Left ventricle myocardium inferior (tissue), 1 donor: ENCODE data around the gene CPSF3. TPM values are rescaled to one million over a fixed set of nuclear protein-coding genes. Genes with fewer than 3 reads are reported as not detected.

Experiments
- DNase-seq: peaks from one replicate; pipeline ENCODE4 v3.0.0-alpha.2; 2020
- H3K27ac ChIP-seq: fragments of 200-600 bp; replicated peaks from 2 replicates; pipeline ENCODE4 v1.8.0; 2021
- H3K27me3 ChIP-seq: fragments of 200-600 bp; 2 replicates; pipeline ENCODE4 v1.8.0; 2021; ENCODE audit warnings: low read depth
- H3K36me3 ChIP-seq: fragments of 200-600 bp; 2 replicates; pipeline ENCODE4 v1.8.0; 2021
- H3K4me1 ChIP-seq: fragments of 200-600 bp; 2 replicates; pipeline ENCODE4 v1.8.0; 2021
- H3K4me3 ChIP-seq: fragments of 200-600 bp; 2 replicates; pipeline ENCODE4 v1.8.0; 2021; ENCODE audit warnings: mild to moderate bottlenecking, moderate library complexity
- H3K9me3 ChIP-seq: fragments of 200-600 bp; replicated peaks from 2 replicates; pipeline ENCODE4 v1.8.0; 2021
- CTCF ChIP-seq: fragments of 200-600 bp; IDR thresholded peaks from 2 replicates; pipeline ENCODE4 v1.8.0; 2021; ENCODE audit warnings: antibody characterized with exemption, mild to moderate bottlenecking, borderline replicate concordance
- intact Hi-C: fragments of 100-400 bp; cut with micrococcal nuclease; formaldehyde crosslinking; loops from one replicate; pipeline ENCODE4 v1.11.0; 2022
- total RNA-seq: library from RNA; stranded (reverse); fragmentation: NEBNext Ultra II Directional; extraction: Animal tissue kit (Norgen Biotek cat#: 25700); gene quantifications from one replicate; pipeline ENCODE4 v1.2.1, GENCODE V29; 2021
- donor health status: DM: no; HTN: yes; CAD: no; lungs with severe emphysema.

CPSF3 gene
- total RNA-seq, 1 donor from 2014 or later = 15.6 TPM

DNA sequence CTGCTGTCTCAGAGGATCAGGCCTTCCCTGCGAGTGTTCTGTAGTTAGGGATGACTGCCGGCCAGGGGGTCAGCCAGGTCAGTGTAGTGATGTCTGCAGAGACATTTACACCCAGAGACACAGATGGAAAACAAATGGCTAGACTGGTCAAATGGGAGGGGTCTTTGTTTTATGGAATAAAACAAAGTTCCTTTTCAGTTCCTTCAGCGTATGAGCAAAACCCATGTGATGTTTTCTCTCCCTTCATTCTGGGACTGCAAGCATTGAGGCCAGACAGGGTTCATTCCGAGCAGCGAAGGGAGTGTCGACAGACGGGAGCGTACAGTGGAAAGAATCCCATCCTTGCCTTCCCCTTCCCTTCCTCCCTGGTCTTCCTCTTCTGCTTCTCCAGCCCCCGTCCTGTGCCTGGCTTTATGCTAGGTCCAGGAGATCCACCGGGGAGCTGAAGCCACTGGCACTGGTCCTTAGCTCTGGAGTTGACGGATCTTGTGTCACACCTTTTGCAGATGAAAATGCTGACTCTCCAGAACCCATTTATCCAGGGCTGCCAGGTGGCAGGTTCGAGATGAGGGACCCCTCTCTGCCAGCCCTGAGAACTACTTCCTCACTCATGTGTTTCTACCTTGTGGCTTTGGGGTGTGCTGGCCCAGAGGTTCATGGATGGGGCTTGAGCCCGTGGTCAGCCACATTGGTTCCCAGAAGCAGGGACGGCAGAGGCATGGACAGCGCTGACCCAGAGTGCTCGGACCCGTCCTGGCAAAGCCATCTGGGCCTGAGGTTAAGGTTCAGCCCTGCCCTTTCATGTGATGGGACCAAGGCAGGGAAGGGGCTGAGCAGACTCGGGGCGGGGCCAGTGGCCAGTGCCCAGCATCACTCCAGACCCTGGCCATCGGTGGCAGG is 24.3 kb upstream of the CPSF3 start:
- H3K4me3 ChIP-seq = no peak overlapping the region
- peak overlapping the region; percentile 79 for H3K27ac ChIP-seq
- no peak for DNase-seq
- peaks cover 48% of the 10 kb centered on the region for H3K36me3 ChIP-seq
- H3K9me3 ChIP-seq = no peaks in the 10 kb centered on the region
- H3K27me3 ChIP-seq = no peaks in the 10 kb centered on the region
- intact Hi-C loops = no loop called here
- peaks cover 26% of the 10 kb centered on the region for H3K4me1 ChIP-seq
- no peak for TF ChIP-seq CTCF

DNA sequence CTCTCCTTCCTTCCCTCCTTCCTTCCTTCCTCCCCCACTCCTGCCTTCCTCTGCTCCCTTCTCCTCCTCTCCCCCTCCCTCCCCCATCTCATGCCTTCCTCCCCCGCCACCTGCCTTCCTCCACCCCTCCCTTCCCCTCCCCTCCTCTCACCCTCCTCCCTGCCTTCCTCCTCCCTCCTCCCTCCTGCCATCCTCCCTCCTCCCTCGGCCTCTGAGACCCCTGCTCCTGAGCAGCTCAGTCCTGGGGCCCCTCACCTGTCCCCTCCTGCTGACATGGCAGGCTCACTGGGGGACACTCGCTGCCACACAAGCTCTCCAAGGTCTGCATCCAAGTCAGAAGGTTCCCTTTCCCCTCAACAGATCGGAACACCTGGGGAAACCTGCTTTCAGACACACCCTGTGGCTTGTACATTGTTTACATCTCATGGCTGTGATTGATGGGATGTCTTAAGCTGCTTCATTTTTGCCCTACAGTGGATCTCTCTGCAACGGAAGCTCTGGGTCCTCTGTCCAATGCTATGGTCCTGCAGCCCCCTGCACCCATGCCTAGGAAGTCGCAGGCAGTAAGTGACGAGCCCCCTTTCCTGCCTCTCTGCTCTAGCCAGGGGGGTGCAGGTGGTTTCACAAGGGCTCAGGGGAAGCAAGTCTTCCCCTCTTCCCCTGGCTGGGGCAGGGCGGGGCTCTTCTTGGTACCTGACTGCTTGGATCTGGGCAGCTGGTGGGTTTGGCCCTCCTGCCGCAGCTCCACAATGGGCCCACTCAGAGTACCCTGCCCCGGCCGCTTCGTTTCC is 23.0 kb upstream of the CPSF3 start:
- Histone ChIP-seq H3K4me1 (peaks cover 34% of the 10 kb centered on the region), H3K36me3 (peaks cover 37% of the 10 kb centered on the region), H3K9me3 (no peaks in the 10 kb centered on the region), H3K27me3 (no peaks in the 10 kb centered on the region), H3K4me3 (no peak overlapping the region), H3K27ac (no peak overlapping the region)
- intact Hi-C loops = no loop called here
- TF ChIP-seq CTCF = no peak
- DNase-seq = no peak

- H3K27ac ChIP-seq = no peak overlapping the region
- no peak for DNase-seq
- no peak for TF ChIP-seq CTCF
Measured at GRCh38 chr2:9401059-9401547, 22.4 kb upstream of the CPSF3 start.

DNA sequence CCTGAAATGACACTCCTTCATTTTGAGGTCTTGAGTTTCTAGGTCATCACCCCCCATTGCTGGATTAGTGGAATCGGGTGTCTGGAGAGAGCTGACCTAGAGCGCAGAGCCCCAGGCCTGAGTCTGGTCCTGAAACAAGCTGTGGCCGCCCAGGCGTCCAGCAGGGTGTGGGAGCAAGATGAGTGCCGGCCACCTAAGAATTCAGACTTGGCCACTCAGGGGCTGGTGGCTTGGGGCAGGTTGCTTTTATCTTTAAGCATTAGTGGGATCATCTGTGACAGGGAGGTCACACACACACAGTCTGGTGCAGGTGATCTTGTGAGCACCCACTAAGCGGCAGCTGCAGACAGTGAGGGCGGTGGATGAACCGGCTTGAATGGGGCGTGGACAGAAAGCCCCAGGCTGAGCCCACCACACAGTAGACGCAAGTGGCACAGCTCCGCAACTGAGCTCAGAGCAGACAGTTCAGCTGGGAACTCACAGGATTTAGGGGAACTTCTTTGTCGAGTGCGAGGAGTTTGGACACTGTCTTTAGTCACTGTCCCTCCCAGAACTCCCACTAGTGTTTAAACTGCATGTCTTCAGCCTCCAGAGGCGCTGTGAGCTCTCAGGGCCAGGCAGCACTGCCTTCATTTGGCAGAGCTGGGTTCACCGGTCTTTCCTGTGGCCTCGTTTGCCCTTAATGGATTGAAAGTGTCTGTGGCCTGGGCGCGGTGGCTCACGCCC is 21.6 kb upstream of the CPSF3 start:
- peaks cover 34% of the 10 kb centered on the region for H3K4me1 ChIP-seq
- TF ChIP-seq CTCF = no peak
- no peaks in the 10 kb centered on the region for H3K27me3 ChIP-seq
- H3K36me3 ChIP-seq = peaks cover 29% of the 10 kb centered on the region
- no peak for DNase-seq
- no peak overlapping the region for H3K27ac ChIP-seq
- no peak overlapping the region for H3K4me3 ChIP-seq
- H3K9me3 ChIP-seq = no peaks in the 10 kb centered on the region
- intact Hi-C loops = no loop called here

More at GRCh38 chr2:9401059-9401547, 22.4 kb upstream of the CPSF3 start:
- H3K4me1 ChIP-seq = peaks cover 34% of the 10 kb centered on the region
- H3K4me3 ChIP-seq = no peak overlapping the region
- no peaks in the 10 kb centered on the region for H3K9me3 ChIP-seq
- no peaks in the 10 kb centered on the region for H3K27me3 ChIP-seq
- intact Hi-C loops = no loop called here
- peaks cover 34% of the 10 kb centered on the region for H3K36me3 ChIP-seq

- no peaks in the 10 kb centered on the region for H3K27me3 ChIP-seq
- no peak for TF ChIP-seq CTCF
- intact Hi-C loops = no loop called here
- no peaks in the 10 kb centered on the region for H3K9me3 ChIP-seq
- H3K4me1 ChIP-seq = peaks cover 27% of the 10 kb centered on the region
- peak overlapping the region; percentile 11 for H3K27ac ChIP-seq
- DNase-seq = no peak
- H3K4me3 ChIP-seq = no peak overlapping the region
- H3K36me3 ChIP-seq = peaks cover 41% of the 10 kb centered on the region
Measured at GRCh38 chr2:9403924-9404323, 19.5 kb upstream of the CPSF3 start.
